Left kidney (tissue), 2 donors: ENCODE measurements around the gene VPS13D. TPM values are rescaled to one million over a fixed set of nuclear protein-coding genes. Genes with fewer than 3 reads are reported as not detected.

Experiments used
- DNase-seq: peaks from one replicate; pipeline ENCODE4 v3.0.0-alpha.2; 2013
- polyA plus RNA-seq: library from polyadenylated mRNA; unstranded; fragments of 120-200 nt; gene quantifications from one replicate; pipeline ENCODE4 v1.2.1, GENCODE V29; 2013; ENCODE audit not compliant: insufficient read length

VPS13D gene
- polyA plus RNA-seq, 1 donor = 37.2 TPM

- DNase-seq = no peak
These were observed 851 bp upstream of the VPS13D start for GRCh38 chr1:12228979-12229378.

DNA sequence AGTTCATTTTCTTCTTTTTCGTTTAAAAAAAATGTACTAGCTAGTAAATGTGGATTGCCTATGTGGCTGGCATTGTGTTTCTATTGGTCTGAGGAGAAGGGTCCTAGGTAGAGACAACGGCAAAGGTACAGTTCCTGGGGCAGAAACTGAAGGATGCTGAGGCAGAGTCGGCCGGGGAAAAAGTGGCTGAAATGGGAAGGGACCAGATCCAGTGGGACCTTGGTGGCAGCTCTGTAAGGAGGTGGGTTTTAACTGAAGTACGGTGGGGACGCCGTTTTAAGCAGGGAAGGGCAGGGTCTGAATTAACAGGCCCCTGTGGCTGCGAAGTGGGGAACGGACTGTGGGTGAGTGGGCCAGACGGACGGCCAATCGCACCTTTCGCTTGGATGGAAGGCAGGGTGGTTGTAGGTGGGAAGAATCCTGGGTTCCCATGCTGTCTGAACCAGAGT, 420 bp upstream of the VPS13D start:
- no peak for DNase-seq

- no peak for DNase-seq
These were observed 882 bp downstream of the VPS13D start for GRCh38 chr1:12230549-12231275.

- no peak for DNase-seq
These were observed 1.4 kb downstream of the VPS13D start for GRCh38 chr1:12231276-12231595.

DNA sequence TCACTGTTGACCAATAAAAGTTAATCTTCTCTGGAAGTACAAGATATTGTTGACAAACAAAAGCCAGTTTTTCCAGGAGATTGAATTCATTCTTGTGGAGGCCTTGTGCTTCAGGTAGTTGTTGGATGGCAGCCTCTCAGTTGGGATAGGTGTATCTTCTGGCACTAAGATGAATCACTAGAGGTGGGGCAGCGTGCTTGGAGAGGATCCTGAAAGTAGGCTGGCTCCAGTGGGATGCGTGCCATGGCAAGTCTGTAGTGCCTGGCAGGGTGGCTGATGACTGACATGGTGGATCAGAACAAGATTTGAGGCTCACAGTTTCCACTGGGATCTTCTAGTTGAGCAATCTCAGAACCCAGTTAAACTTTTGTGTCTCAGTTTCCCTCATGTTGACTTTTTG, 2.4 kb downstream of the VPS13D start:
- DNase-seq = no peak

GRCh38 chr1:12244078-12244477, 14.2 kb downstream of the VPS13D start:
- no peak for DNase-seq

DNA sequence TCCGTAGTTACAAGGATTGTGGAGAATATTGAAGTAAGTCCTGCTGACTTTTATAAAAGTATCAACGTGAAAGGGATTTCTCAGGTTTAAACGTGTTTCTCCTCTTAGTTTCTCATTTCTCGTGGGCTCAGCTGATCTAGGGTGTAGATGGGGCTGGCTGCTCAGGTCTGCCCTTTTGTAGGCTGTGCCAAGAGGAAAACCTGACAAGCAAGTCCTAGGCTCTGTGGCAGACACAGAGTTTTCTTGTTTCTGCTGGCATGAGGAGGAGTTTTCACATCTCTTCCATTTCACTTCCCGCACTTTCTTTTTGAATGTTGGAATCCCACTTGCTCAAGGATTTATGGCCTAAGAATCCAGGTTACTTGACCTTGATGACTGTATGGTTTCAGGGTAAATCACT, 14.8 kb downstream of the VPS13D start:
- no peak for DNase-seq

DNA sequence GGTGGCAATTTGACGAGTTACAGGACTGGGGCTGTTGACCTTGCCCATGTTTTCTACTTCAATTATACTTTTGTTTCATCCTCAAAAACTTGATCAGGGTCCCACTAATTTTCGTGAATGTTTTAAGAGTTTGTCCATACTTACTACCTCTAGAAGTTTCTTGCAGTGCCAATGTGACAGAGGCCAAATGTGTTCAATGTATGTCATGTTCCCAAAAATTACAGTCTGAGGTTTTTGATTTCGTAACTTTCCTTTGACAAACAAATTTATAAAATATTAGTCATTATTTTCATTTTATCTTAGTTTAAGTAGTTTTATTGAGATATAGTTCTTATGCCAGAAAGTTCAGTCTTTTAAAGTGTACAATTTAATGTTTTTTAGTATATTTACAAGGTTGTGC, 15.3 kb downstream of the VPS13D start:
- no peak for DNase-seq

GRCh38 chr1:12245733-12246132, 15.9 kb downstream of the VPS13D start:
- DNase-seq = no peak

DNA sequence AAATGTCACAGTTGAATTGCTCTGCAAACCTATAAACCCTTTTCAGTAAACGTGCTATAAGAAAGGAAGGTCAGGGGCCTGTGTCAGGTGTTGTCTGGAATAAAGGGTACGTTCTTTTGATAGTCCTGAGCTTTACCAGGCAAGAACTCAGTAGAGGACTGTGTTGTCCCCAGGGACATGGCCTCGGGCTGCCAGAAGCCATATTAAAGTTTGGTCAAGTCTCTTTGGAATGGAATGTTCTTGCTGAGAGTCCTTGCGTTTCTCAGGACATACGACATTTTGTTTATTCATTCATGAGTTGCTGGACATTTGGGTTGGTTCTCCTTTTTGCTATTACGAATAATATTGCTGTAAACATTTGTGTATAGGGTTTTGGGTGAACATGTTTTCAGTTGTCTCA, 16.8 kb downstream of the VPS13D start:
- no peak for DNase-seq

GRCh38 chr1:12249181-12249580, 19.4 kb downstream of the VPS13D start:
- DNase-seq = no peak

GRCh38 chr1:12249748-12250147, 19.9 kb downstream of the VPS13D start:
- DNase-seq = no peak

- DNase-seq = no peak
These were observed 21.6 kb downstream of the VPS13D start for GRCh38 chr1:12251442-12251841.

GRCh38 chr1:12255913-12256312, 26.1 kb downstream of the VPS13D start:
- no peak for DNase-seq

GRCh38 chr1:12258272-12258671, 28.4 kb downstream of the VPS13D start:
- DNase-seq = no peak

GRCh38 chr1:12269351-12269750, 39.5 kb downstream of the VPS13D start:
- peak; percentile 22 for DNase-seq

DNA sequence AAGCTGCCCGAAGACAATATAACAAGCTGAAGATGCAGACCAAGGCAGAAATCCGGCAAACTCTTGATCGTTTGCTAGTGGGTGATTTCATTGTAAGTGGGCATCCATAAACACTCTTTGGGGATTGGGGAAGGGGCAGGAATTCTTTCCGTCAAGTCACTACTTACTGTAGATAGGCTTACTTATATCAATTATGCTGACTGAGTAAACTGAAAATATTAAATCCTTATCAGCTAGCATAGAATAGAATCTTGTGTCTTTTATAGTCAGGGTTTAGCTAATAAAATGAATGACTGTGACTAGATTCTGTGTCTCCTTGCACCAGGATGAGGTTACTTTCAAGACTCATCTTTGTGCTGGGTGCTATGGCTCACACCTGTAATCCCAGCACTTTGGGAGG, 41.2 kb downstream of the VPS13D start:
- DNase-seq = no peak

- DNase-seq = no peak
These were observed 42.9 kb downstream of the VPS13D start for GRCh38 chr1:12272770-12273169.

DNA sequence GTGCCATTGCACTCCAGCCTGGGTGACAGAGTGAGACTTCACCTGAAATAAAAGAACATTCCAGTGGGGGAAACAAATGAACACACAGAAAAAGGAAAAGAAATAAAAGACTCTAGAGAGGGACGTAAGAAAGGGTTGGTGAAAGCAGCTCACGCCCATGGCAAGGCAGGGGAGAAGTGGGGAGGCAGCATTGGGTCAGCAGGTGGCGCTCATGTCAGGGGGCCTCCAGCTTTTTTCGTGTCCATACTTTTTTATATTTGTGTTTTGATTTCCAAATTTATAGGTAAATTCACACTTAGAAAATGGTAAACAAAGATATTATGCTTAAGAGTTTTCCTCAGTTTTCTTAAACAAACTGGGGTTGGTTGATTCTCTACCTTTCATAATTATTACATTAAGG, 45.5 kb downstream of the VPS13D start:
- DNase-seq = no peak

- peak; percentile 27 for DNase-seq
These were observed 46.4 kb downstream of the VPS13D start for GRCh38 chr1:12276225-12276624.

- DNase-seq = no peak
These were observed 49.2 kb downstream of the VPS13D start for GRCh38 chr1:12279003-12279402.

GRCh38 chr1:12279728-12280464, 50.1 kb downstream of the VPS13D start:
- no peak for DNase-seq

GRCh38 chr1:12282142-12282541, 52.3 kb downstream of the VPS13D start:
- DNase-seq = no peak

- DNase-seq = no peak
These were observed 54.7 kb downstream of the VPS13D start for GRCh38 chr1:12284486-12284885.
